Hepatocyte (in vitro differentiated cells): ENCODE measurements around the gene NYAP2. TPM values are rescaled to one million over a fixed set of nuclear protein-coding genes. Genes with fewer than 3 reads are reported as not detected.

Source experiments
- DNase-seq: peaks from one replicate; pipeline ENCODE4 v3.0.0-alpha.2; 2016; ENCODE audit warnings: low spot score
- H2AFZ ChIP-seq: fragments of 200-600 bp; sonication (generic); 2 replicates; pipeline ENCODE4 v1.6.0; 2016; ENCODE audit warnings: antibody characterized with exemption, mild to moderate bottlenecking
- H3K27ac ChIP-seq: fragments of 200-600 bp; sonication (generic); 2 replicates; pipeline ENCODE4 v1.5.1; 2016; ENCODE audit warnings: mild to moderate bottlenecking
- H3K27me3 ChIP-seq: fragments of 200-600 bp; sonication (generic); 2 replicates; pipeline ENCODE4 v1.6.1; 2016
- H3K36me3 ChIP-seq: fragments of 200-600 bp; sonication (generic); replicated peaks from 2 replicates; pipeline ENCODE4 v1.5.1; 2016; ENCODE audit warnings: low read depth; ENCODE audit not compliant: insufficient read depth
- H3K4me1 ChIP-seq: fragments of 200-600 bp; sonication (generic); 2 replicates; pipeline ENCODE4 v1.5.1; 2016; ENCODE audit warnings: mild to moderate bottlenecking, moderate library complexity; ENCODE audit not compliant: insufficient read depth
- H3K4me2 ChIP-seq: fragments of 200-600 bp; sonication (generic); 2 replicates; pipeline ENCODE4 v1.6.0; 2016
- H3K4me3 ChIP-seq: fragments of 200-600 bp; sonication (generic); 2 replicates; pipeline ENCODE4 v1.5.1; 2016; ENCODE audit warnings: mild to moderate bottlenecking
- H3K79me2 ChIP-seq: fragments of 200-600 bp; sonication (generic); 2 replicates; pipeline ENCODE4 v1.6.0; 2017; ENCODE audit warnings: mild to moderate bottlenecking
- H3K9me2 ChIP-seq: fragments of 200-600 bp; sonication (generic); replicated peaks from 2 replicates; pipeline ENCODE4 v1.6.0; 2017; ENCODE audit warnings: mild to moderate bottlenecking; ENCODE audit not compliant: insufficient read depth
- H3K9me3 ChIP-seq: fragments of 200-600 bp; sonication (generic); 2 replicates; pipeline ENCODE4 v1.5.1; 2016; ENCODE audit warnings: low read depth, mild to moderate bottlenecking
- H4K20me1 ChIP-seq: fragments of 200-600 bp; sonication (generic); 2 replicates; pipeline ENCODE4 v1.6.0; 2016; ENCODE audit warnings: mild to moderate bottlenecking; ENCODE audit not compliant: insufficient read depth, poor library complexity, severe bottlenecking
- EZH2 ChIP-seq: fragments of 200-600 bp; sonication (generic); IDR thresholded peaks from 2 replicates; pipeline ENCODE4 v1.6.1; 2016; ENCODE audit warnings: antibody characterized with exemption, mild to moderate bottlenecking, borderline replicate concordance
- EZH2phosphoT487 ChIP-seq: fragments of 200-600 bp; sonication (generic); IDR thresholded peaks from one replicate; pipeline ENCODE4 v1.6.1; 2018; ENCODE audit warnings: antibody characterized with exemption, mild to moderate bottlenecking, low read depth, moderate library complexity; ENCODE audit not compliant: unreplicated experiment, severe bottlenecking
- WGBS: methylation state at CpG from one replicate; pipeline ENCODE4 v1.1.6; 2016; ENCODE audit warnings: low lambda C conversion rate; ENCODE audit errors: missing lambda C conversion rate; 5-methylcytosine and 5-hydroxymethylcytosine counted together
- polyA plus RNA-seq: library from polyadenylated mRNA; unstranded; fragments of >200 nt; fragmentation: Nextera tagmentation; extraction: Ambion mirVana; gene quantifications from 2 replicates; pipeline ENCODE4 v1.2.1, GENCODE V29; 2016
- total RNA-seq: library from RNA; depleted of rRNA; stranded (reverse); fragments of >200 nt; gene quantifications from 2 replicates; pipeline ENCODE4 v1.2.3, GENCODE V29; 2014
- TF ChIP-seq, protein P1 (sequence below): fragments of 200-600 bp; sonication (generic); IDR thresholded peaks from 2 replicates; pipeline ENCODE4 v1.5.1; 2016; ENCODE audit warnings: antibody characterized with exemption, mild to moderate bottlenecking; ENCODE audit not compliant: poor library complexity

NYAP2 gene
- total and polyA plus RNA-seq, 2 experiments from 2014 or later = 0.23 to 0.37 TPM

DNA sequence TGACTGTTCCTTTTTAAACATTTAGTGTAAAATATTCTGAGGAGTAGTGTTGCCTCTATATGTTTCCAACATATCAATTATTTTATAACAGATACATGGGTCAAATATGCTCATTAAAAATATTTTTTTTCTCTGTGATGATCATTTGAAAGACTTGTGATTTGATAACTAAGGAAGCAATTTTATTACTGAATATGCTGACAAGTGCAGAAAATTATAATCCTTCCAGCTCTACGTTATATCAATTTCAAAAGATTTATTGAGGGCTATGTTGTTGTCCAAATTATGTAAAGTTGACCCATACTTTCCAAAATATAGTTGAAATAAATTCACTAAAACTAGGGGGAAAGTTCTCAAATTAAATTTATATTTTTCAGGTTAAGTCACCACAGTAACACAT is 290.6 kb downstream of the NYAP2 start:
- no peak for DNase-seq
- TF ChIP-seq EZH2 (no peak), EZH2phosphoT487 (no peak)
- TF ChIP-seq, protein P1, sequence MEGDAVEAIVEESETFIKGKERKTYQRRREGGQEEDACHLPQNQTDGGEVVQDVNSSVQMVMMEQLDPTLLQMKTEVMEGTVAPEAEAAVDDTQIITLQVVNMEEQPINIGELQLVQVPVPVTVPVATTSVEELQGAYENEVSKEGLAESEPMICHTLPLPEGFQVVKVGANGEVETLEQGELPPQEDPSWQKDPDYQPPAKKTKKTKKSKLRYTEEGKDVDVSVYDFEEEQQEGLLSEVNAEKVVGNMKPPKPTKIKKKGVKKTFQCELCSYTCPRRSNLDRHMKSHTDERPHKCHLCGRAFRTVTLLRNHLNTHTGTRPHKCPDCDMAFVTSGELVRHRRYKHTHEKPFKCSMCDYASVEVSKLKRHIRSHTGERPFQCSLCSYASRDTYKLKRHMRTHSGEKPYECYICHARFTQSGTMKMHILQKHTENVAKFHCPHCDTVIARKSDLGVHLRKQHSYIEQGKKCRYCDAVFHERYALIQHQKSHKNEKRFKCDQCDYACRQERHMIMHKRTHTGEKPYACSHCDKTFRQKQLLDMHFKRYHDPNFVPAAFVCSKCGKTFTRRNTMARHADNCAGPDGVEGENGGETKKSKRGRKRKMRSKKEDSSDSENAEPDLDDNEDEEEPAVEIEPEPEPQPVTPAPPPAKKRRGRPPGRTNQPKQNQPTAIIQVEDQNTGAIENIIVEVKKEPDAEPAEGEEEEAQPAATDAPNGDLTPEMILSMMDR = no peak

DNA sequence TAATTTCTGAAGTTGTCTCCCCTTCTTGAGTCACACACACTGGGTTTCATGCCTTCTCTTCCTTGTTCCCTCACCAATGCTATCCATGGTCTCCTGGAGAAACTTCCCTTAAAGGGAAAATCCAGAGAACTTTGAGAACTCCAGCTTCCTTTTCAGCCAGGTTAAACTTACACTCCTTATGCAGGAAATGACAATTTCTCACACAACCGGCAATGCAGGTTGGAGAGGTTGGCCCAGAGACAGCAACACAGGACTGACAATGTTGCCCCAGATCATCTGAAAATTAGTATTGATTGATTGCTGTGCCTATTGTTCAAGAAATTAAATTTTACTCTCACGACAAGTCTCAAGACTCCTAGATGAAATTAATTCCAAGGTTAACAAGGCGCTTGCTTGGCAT is 292.2 kb downstream of the NYAP2 start:
- Histone ChIP-seq H3K36me3 (no peaks in the 10 kb centered on the region), H3K27ac (no peak overlapping the region), H4K20me1 (no peaks in the 10 kb centered on the region), H3K9me3 (no peaks in the 10 kb centered on the region), H3K27me3 (no peaks in the 10 kb centered on the region), H3K79me2 (no peaks in the 10 kb centered on the region), H3K9me2 (no peaks in the 10 kb centered on the region), H3K4me2 (no peak overlapping the region), H2AFZ (no peak overlapping the region), H3K4me3 (no peak overlapping the region), H3K4me1 (no peaks in the 10 kb centered on the region)
- no peak for TF ChIP-seq EZH2phosphoT487
- TF ChIP-seq EZH2 = no peak
- TF ChIP-seq, protein P1 = no peak
- WGBS = 93% methylated on average over 3 of the region's 3 CpGs
- no peak for DNase-seq

More for the DNA sequence above, 290.6 kb downstream of the NYAP2 start:
- H2AFZ ChIP-seq = no peak overlapping the region
- H3K27me3 ChIP-seq = no peaks in the 10 kb centered on the region
- no peaks in the 10 kb centered on the region for H3K4me1 ChIP-seq
- no peak overlapping the region for H3K27ac ChIP-seq
- H3K4me3 ChIP-seq = no peak overlapping the region
- H3K9me2 ChIP-seq = no peaks in the 10 kb centered on the region
- 56% methylated on average over 1 of the region's 1 CpG for WGBS
- no peaks in the 10 kb centered on the region for H3K9me3 ChIP-seq
- H3K79me2 ChIP-seq = no peaks in the 10 kb centered on the region
- no peaks in the 10 kb centered on the region for H4K20me1 ChIP-seq
- H3K4me2 ChIP-seq = no peak overlapping the region
- no peaks in the 10 kb centered on the region for H3K36me3 ChIP-seq

DNA sequence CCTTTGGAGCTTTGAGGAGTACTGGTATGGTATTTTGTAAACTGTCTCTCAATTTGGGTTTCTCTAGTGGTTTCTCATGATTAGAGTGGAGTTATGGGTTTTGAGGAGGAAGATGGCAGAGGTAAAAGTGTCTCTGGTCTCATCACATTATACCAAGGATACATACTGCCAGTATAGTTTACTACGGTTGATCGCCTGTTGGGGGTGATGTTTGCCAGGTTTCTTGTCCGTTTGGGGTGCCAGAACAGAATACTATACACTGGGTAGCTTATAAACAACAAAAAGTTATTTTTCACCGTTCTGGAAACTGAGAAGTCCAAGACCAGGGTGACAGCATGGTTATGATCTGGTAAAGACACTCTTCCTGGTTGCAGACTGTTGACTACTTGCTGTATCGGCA is 293.7 kb downstream of the NYAP2 start:
- no peak for DNase-seq
- no peaks in the 10 kb centered on the region for H3K4me1 ChIP-seq
- 80% methylated on average over 5 of the region's 5 CpGs for WGBS
- no peaks in the 10 kb centered on the region for H3K36me3 ChIP-seq
- no peak overlapping the region for H3K4me3 ChIP-seq
- H3K27ac ChIP-seq = no peak overlapping the region
- H3K9me2 ChIP-seq = no peaks in the 10 kb centered on the region
- no peak overlapping the region for H3K4me2 ChIP-seq
- no peaks in the 10 kb centered on the region for H3K9me3 ChIP-seq
- no peaks in the 10 kb centered on the region for H4K20me1 ChIP-seq
- H2AFZ ChIP-seq = no peak overlapping the region
- H3K79me2 ChIP-seq = no peaks in the 10 kb centered on the region
- TF ChIP-seq, protein P1 = no peak
- TF ChIP-seq EZH2 = no peak
- TF ChIP-seq EZH2phosphoT487 = no peak
- no peaks in the 10 kb centered on the region for H3K27me3 ChIP-seq

DNA sequence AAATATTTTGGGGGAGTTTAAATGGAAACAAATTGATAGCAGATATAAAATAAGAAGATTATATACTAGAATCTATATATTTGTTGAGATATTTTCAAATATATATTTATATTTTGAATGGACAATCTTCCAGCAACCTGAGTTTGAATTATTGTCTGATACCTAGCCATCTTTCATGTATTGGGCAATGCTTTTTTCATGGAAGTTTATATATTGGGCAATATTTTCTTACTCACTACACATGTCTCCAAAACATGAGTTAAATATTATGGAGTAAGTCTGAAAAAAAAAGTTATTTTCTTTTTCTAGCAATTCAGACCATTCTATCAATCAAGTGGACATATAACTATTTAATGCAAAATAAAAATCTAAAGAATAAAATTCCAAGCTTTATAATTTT is 295.2 kb downstream of the NYAP2 start:
- H3K4me3 ChIP-seq = no peak overlapping the region
- TF ChIP-seq, protein P1 = no peak
- TF ChIP-seq EZH2phosphoT487 (no peak), EZH2 (no peak)
- no peaks in the 10 kb centered on the region for H3K9me2 ChIP-seq
- no peak overlapping the region for H3K27ac ChIP-seq
- H4K20me1 ChIP-seq = no peaks in the 10 kb centered on the region
- no peaks in the 10 kb centered on the region for H3K4me1 ChIP-seq
- no peaks in the 10 kb centered on the region for H3K9me3 ChIP-seq
- no peaks in the 10 kb centered on the region for H3K27me3 ChIP-seq
- H3K36me3 ChIP-seq = no peaks in the 10 kb centered on the region
- no peak overlapping the region for H2AFZ ChIP-seq
- H3K79me2 ChIP-seq = no peaks in the 10 kb centered on the region
- no peak overlapping the region for H3K4me2 ChIP-seq
- no peak for DNase-seq
